Fibroblast of upper back skin (primary cell): ENCODE measurements around the gene BET1.
A peak's percentile ranks its signal among the peaks of the same experiment; 100 is the strongest.

Experiments used
- DNase-seq: peaks from one replicate; pipeline ENCODE4 v3.0.0-alpha.2; 2013

The BET1 gene

GRCh38 chr7:94011714-94012353 is 7.7 kb upstream of the BET1 start:
- no peak for DNase-seq

- peak; percentile 71 for DNase-seq
Observed at GRCh38 chr7:94008537-94008936, 4.4 kb upstream of the BET1 start.

GRCh38 chr7:94005753-94006152 is 1.6 kb upstream of the BET1 start:
- no peak for DNase-seq

GRCh38 chr7:94003446-94004023 is 620 bp downstream of the BET1 start:
- no peak for DNase-seq

- DNase-seq: peak; percentile 55
Observed at GRCh38 chr7:94001396-94001795, 2.8 kb downstream of the BET1 start.

GRCh38 chr7:93997868-93998267 is 6.3 kb downstream of the BET1 start:
- no peak for DNase-seq

GRCh38 chr7:93992421-93993110 is 11.6 kb downstream of the BET1 start:
- no peak for DNase-seq

- DNase-seq: no peak
Observed at GRCh38 chr7:93987297-93987696, 16.9 kb downstream of the BET1 start.

- DNase-seq: peak; percentile 23
Observed at GRCh38 chr7:93985101-93985500, 19.1 kb downstream of the BET1 start.

- DNase-seq: no peak
Observed at GRCh38 chr7:93984024-93984423, 20.1 kb downstream of the BET1 start.

- no peak for DNase-seq
Observed at GRCh38 chr7:93981480-93981874, 22.7 kb downstream of the BET1 start.

GRCh38 chr7:93980744-93981479 is 23.2 kb downstream of the BET1 start:
- DNase-seq: no peak

GRCh38 chr7:93977211-93977950 is 26.8 kb downstream of the BET1 start:
- no peak for DNase-seq

GRCh38 chr7:93973134-93973533 is 31.0 kb downstream of the BET1 start:
- peak; percentile 36 for DNase-seq

GRCh38 chr7:93972029-93972725 is 32.0 kb downstream of the BET1 start:
- DNase-seq: peak; percentile 31

- DNase-seq: no peak
Observed at GRCh38 chr7:93968911-93969620, 35.1 kb downstream of the BET1 start.

GRCh38 chr7:93964813-93965212 is 39.3 kb downstream of the BET1 start:
- DNase-seq: peak; percentile 44

- DNase-seq: no peak
Observed at GRCh38 chr7:93964262-93964661, 39.9 kb downstream of the BET1 start.

- no peak for DNase-seq
Observed at GRCh38 chr7:93960986-93961385, 43.2 kb downstream of the BET1 start.

GRCh38 chr7:93958651-93959050 is 45.5 kb downstream of the BET1 start:
- no peak for DNase-seq

- DNase-seq: peak; percentile 44
Observed at GRCh38 chr7:93958216-93958615, 45.9 kb downstream of the BET1 start.

GRCh38 chr7:93957767-93958166 is 46.4 kb downstream of the BET1 start:
- no peak for DNase-seq
